GM06990 (cell line): ENCODE data around the gene CHL1.
A peak's percentile ranks its signal among the peaks of the same experiment; 100 is the strongest.

Experiments
- DNase-seq: peaks from one replicate; pipeline ENCODE4 v3.0.0-alpha.2; 2011; ENCODE audit not compliant: insufficient read length; ENCODE audit errors: extremely low read depth
- H3K27me3 ChIP-seq: replicated peaks from 2 replicates; pipeline ENCODE4 v1.6.0; 2011; ENCODE audit warnings: low read length; ENCODE audit not compliant: control insufficient read depth, insufficient read depth
- H3K36me3 ChIP-seq: 2 replicates; pipeline ENCODE4 v1.5.1; 2011; ENCODE audit warnings: low read length; ENCODE audit not compliant: control insufficient read depth, insufficient read depth
- H3K4me3 ChIP-seq: replicated peaks from 2 replicates; pipeline ENCODE4 v1.5.1; 2011; ENCODE audit warnings: low read depth, mild to moderate bottlenecking, control low read depth, low read length
- TF ChIP-seq, protein P1 (sequence below): IDR thresholded peaks from 2 replicates; pipeline ENCODE4 v1.5.1; 2011; ENCODE audit warnings: low read length, control low read depth, mild to moderate bottlenecking, inconsistent platforms; ENCODE audit not compliant: insufficient read depth, poor library complexity, severe bottlenecking

Gene CHL1

GRCh38 chr3:197149-197827, 725 bp downstream of the CHL1 start:
- Histone ChIP-seq H3K36me3 (no peaks in the 10 kb centered on the region), H3K4me3 (peak overlapping the region; percentile 61), H3K27me3 (no peaks in the 10 kb centered on the region; the same call in 1 of the 2 replicates)
- TF ChIP-seq, protein P1, sequence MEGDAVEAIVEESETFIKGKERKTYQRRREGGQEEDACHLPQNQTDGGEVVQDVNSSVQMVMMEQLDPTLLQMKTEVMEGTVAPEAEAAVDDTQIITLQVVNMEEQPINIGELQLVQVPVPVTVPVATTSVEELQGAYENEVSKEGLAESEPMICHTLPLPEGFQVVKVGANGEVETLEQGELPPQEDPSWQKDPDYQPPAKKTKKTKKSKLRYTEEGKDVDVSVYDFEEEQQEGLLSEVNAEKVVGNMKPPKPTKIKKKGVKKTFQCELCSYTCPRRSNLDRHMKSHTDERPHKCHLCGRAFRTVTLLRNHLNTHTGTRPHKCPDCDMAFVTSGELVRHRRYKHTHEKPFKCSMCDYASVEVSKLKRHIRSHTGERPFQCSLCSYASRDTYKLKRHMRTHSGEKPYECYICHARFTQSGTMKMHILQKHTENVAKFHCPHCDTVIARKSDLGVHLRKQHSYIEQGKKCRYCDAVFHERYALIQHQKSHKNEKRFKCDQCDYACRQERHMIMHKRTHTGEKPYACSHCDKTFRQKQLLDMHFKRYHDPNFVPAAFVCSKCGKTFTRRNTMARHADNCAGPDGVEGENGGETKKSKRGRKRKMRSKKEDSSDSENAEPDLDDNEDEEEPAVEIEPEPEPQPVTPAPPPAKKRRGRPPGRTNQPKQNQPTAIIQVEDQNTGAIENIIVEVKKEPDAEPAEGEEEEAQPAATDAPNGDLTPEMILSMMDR: no peak
- DNase-seq: no peak

GRCh38 chr3:197828-198491, 1.4 kb downstream of the CHL1 start:
- TF ChIP-seq, protein P1: no peak
- H3K4me3 ChIP-seq: peak overlapping the region; percentile 61

DNA sequence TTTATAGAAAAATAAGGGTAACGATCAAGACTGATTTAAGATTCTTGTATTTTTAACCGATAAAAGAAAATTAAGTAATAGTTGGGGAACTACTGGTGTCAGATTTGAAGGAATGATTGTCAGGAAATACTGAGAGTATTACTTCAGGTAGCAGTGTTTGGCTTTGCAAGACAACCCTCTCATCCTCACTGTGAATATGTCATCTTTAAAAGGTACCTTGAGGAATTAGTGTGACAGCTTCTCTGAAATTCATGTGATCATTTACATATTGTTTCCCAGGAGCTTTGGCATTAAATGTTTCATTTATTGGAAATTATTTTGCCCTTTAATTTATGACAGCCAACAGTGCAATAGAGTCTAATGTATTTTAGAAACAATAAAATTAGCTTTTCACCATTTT, 3.3 kb downstream of the CHL1 start:
- TF ChIP-seq, protein P1: no peak
- no peak overlapping the region for H3K4me3 ChIP-seq
- H3K36me3 ChIP-seq: no peaks in the 10 kb centered on the region
- DNase-seq: no peak
- H3K27me3 ChIP-seq: no peaks in the 10 kb centered on the region; the same call in 1 of the 2 replicates

More at GRCh38 chr3:197828-198491, 1.4 kb downstream of the CHL1 start:
- no peak for DNase-seq
- Histone ChIP-seq H3K36me3 (no peaks in the 10 kb centered on the region), H3K27me3 (no peaks in the 10 kb centered on the region; the same call in 1 of the 2 replicates)

- no peak for DNase-seq
- Histone ChIP-seq H3K4me3 (no peak overlapping the region), H3K27me3 (no peaks in the 10 kb centered on the region; the same call in 1 of the 2 replicates), H3K36me3 (no peaks in the 10 kb centered on the region)
- TF ChIP-seq, protein P1: no peak
These were observed 4.3 kb downstream of the CHL1 start for GRCh38 chr3:200758-201325.

GRCh38 chr3:204102-204501, 7.5 kb downstream of the CHL1 start:
- DNase-seq: no peak
- Histone ChIP-seq H3K36me3 (no peaks in the 10 kb centered on the region), H3K4me3 (no peak overlapping the region), H3K27me3 (no peaks in the 10 kb centered on the region)
- TF ChIP-seq, protein P1: no peak
